Measurements from ENCODE around the gene HTR7.

HTR7 gene

DNA sequence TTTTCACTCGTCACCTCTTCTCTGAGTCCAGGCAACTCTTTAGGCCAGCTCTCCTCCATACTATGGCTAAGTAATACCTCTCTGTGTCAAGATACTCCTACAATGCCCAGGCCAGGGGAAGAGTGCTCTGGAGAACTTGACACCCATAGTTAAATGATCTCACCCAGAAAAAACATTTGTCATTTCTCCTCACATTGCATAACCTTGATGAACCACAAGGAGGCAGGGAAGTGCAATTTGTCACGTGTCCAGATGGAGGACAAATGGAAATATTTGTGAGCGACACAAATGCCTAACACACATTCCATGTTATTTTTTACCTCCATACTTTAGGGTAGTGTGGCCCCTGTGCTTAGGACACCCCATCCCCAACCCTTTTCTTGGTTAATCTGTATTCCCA, 78.3 kb downstream of the HTR7 start:
- no peak overlapping the region for H3K4me3 ChIP-seq (ENCODE audit: low read depth, low read length)
- TF ChIP-seq, protein P1, sequence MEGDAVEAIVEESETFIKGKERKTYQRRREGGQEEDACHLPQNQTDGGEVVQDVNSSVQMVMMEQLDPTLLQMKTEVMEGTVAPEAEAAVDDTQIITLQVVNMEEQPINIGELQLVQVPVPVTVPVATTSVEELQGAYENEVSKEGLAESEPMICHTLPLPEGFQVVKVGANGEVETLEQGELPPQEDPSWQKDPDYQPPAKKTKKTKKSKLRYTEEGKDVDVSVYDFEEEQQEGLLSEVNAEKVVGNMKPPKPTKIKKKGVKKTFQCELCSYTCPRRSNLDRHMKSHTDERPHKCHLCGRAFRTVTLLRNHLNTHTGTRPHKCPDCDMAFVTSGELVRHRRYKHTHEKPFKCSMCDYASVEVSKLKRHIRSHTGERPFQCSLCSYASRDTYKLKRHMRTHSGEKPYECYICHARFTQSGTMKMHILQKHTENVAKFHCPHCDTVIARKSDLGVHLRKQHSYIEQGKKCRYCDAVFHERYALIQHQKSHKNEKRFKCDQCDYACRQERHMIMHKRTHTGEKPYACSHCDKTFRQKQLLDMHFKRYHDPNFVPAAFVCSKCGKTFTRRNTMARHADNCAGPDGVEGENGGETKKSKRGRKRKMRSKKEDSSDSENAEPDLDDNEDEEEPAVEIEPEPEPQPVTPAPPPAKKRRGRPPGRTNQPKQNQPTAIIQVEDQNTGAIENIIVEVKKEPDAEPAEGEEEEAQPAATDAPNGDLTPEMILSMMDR (IDR thresholded peaks at IDR 0.05; ENCODE audit: insufficient read depth, low read depth, low read length, missing control alignments) = peak; percentile 38
- peak; percentile 22 for DNase-seq (ENCODE audit: low read depth)

DNA sequence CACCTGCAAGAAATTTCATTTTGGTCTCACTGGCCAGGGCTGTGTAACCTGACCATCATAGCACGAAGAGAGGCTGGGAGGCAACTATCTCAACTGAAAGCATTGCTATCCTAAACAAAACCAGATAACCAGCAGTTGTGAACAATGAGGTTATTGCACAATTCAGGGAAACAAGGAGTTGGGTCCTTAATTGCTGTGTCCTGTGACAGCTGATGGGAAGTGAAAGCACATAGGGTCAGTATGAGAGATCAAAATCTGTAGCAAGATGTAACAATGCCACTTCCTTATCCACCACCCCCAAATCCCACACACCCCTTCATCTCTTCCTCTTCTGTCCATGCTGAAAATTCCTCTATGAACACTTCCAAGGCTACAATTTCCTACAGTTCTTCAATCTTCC, 80.2 kb downstream of the HTR7 start:
- DNase-seq (ENCODE audit: low read depth) = no peak
- TF ChIP-seq, protein P1 (IDR thresholded peaks at IDR 0.05; ENCODE audit: insufficient read depth, low read depth, low read length, missing control alignments) = no peak
- no peak overlapping the region for H3K4me3 ChIP-seq (ENCODE audit: low read depth, low read length)

DNA sequence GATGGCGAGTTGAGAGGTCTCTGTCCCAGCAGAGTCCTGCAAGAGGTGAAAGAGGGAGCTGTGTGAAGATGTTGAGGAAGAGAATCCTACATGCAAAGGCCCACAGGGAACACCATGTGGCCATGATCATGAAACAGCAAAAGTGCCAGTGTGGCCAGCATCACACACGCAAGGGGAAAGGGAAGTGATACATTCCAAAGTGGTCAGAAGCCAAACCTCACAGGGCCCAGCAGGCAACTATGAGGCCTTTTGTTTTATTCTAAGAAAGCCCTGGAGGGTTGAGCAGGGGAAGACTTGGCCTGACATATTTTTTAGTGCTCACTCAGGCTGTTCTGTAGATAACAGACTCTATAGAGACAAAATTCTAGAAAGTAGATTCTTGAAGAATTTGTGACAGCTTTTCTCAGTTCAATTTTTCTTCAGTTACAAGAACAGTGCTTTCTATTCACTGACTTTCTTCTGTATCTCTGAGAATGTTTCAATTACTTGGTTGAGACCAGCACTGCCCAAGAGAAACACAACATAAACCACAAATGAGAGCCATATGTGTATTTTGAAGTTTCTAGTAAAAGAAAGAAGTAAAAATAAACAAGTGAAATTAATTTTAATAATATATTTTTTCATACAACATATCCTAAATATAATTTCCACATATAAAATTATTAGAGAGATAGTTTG, 82.3 kb downstream of the HTR7 start:
- TF ChIP-seq, protein P1 (IDR thresholded peaks at IDR 0.05; ENCODE audit: insufficient read depth, low read depth, low read length, missing control alignments) = no peak
- DNase-seq (ENCODE audit: low read depth) = peak; percentile 63
- no peak overlapping the region for H3K4me3 ChIP-seq (ENCODE audit: low read depth, low read length)

DNA sequence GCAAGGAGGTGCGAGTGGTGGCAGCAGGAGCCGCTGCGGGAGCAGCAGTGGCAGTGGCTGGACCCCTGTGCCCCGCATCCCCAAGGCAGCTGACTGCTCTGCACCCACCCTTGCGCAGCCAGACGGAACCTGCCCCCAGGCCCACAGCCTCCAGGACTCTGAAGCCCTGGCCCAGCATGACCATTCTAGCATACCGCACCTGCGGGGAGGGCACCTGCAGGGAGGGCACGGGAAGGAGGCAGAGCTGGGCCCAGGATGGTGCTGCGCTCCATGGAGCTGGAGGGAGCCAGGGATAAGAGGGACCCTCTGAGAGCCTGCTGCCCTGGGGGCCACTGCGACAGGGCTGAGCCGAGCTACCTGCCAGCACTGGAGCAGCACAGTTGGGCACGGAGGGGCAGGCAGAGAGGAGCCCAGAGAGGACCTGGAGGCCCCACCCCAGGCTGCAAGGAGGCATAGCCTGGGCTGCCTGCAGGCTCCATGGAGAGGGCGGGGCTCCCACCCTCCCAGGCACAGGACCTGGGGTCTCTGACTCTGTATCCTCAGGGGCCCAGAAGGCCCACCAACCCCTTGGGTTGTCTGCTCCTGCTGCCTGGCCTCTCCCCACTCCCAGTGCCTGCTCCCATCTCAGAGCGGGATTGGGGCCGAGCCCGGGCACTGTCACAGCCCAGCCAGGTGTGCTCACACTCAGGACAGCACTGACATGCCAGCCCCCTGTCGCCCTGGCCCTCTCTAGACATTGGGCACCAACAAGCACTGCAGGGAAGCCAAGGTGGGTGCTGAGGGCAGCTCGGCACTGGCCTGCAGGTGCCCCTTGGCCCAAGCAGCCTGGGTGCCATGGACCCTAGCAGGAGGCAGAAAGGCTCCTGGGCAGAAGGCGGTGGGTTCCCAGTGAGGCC, 87.6 kb downstream of the HTR7 start:
- TF ChIP-seq, protein P1 (IDR thresholded peaks at IDR 0.05; ENCODE audit: insufficient read depth, low read depth, low read length, missing control alignments) = no peak
- H3K4me3 ChIP-seq (ENCODE audit: low read depth, low read length) = no peak overlapping the region
- no peak for DNase-seq (ENCODE audit: low read depth)

DNA sequence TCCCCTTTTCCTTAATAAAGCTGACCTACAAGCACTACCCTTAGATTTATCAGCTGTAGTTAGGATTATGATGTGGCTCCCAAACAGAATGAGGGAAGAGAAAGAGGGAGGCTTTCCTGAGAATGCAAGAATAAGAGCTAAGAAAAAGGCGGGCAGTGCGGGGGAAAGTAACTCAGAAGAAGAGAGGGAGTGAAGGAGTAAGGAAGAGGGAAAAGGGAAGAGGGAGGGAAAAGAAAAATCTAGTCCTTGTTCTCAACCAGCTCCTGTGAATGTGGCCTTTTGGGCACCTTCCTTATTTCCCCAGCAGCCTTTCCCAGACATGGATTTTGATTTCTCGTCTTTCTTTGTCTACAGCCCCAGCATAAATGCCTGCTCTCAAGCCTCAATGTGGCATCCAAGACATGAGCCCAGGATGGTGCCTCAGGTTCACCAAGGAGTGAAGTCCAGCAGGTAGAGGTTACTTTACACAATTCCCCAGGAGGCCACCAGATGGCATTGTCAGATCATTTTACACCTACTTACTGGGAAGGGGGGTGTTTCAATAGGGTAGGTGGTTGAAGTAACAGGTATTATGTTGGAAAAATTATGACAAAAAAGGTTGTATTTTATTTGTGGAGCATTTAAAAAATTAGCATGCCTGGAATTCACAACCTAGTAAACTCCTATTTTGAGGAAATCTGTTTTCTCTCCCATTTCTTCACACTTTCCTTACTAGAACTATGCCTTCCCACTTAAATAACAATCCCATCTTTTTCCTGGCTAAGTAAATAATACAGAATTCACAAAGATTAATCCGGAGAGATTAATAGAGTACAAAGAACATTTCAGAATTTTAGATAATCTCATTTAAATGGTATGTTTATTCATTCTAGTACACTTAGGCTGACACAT, 106.5 kb downstream of the HTR7 start:
- peak; percentile 72 for DNase-seq (ENCODE audit: low read depth)
- H3K4me3 ChIP-seq (ENCODE audit: low read depth, low read length) = no peak overlapping the region

DNA sequence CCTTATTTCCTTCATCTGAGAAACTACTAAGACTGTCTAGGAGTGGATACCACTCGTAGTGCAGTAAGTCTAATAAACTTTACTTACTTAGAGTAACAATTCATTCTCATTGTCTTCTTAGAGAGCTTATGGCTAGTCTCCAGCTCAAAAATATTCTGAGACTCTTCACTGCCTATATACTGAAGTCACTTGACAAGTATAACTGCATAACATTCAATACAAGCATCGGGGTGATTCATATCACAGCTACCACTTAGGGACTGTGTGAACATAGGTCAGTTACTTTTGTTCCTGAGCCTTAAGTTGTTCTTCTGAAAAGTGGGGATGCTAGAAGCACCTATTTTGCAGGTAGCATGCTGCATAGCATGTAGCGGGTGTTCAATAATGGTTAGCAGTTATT, 111.0 kb downstream of the HTR7 start:
- TF ChIP-seq, protein P1 (IDR thresholded peaks at IDR 0.05; ENCODE audit: insufficient read depth, low read depth, low read length, missing control alignments) = no peak
- no peak for DNase-seq (ENCODE audit: low read depth)

More for the DNA sequence above, 106.5 kb downstream of the HTR7 start:
- TF ChIP-seq, protein P1 (IDR thresholded peaks at IDR 0.05; ENCODE audit: insufficient read depth, low read depth, low read length, missing control alignments) = peak; percentile 76

More for the DNA sequence above, 111.0 kb downstream of the HTR7 start:
- no peak overlapping the region for H3K4me3 ChIP-seq (ENCODE audit: low read depth, low read length)

All from GM12865 (cell line).